H1 (cell line): ENCODE data around the gene DNAH1. TPM values are rescaled to one million over a fixed set of nuclear protein-coding genes. Genes with fewer than 3 reads are reported as not detected.
"Not testable (repeated sequence)": the region's sequence is repeated elsewhere in the genome, so short reads cannot be mapped to it uniquely, and the experiment has no call there.

ENCODE experiments used
- CTCF ChIA-PET: fragments of 300-600 bp; sonication (Branson Sonifier 250); formaldehyde crosslinking; loops from one replicate; lab custom pipeline; 2021; ENCODE audit not compliant: partially characterized antibody; lab: Charles Lee
- POLR2A ChIA-PET: fragments of 300-600 bp; sonication (Branson Sonifier 250); formaldehyde crosslinking; loops from one replicate; lab custom pipeline; 2021; ENCODE audit warnings: inconsistent platforms; ENCODE audit not compliant: partially characterized antibody; lab: Charles Lee
- DNase-seq, 2 experiments: peaks; one replicate each; pipeline versions ENCODE4 v3.0.0 to v3.0.0-alpha.2; 2010 to 2022; ENCODE audit warnings: low spot score in 2 of 2, low read depth in 1 of 2, mixed read lengths in 1 of 2
- FAIRE-seq: peaks from 2 replicates; lab custom pipeline; 2011; peaks lifted over from hg19 to GRCh38; lab: Jason Lieb, UNC
- H2AFZ ChIP-seq: 2 replicates; pipeline ENCODE4 v1.8.1; 2012; ENCODE audit warnings: low read length, inconsistent platforms
- H2AK5ac ChIP-seq: 2 replicates; pipeline ENCODE4 v1.6.1; 2013; ENCODE audit warnings: low read depth, low read length
- H2BK120ac ChIP-seq: replicated peaks from 2 replicates; pipeline ENCODE3; 2013; ENCODE audit warnings: low read depth, low read length, inconsistent platforms
- H2BK12ac ChIP-seq: 2 replicates; pipeline ENCODE4 v1.6.1; 2013; ENCODE audit warnings: low read depth, low read length
- H2BK15ac ChIP-seq: 2 replicates; pipeline ENCODE4 v1.6.1; 2013; ENCODE audit warnings: low read length
- H2BK20ac ChIP-seq: 2 replicates; pipeline ENCODE4 v1.6.1; 2013; ENCODE audit warnings: low read length
- H2BK5ac ChIP-seq: 2 replicates; pipeline ENCODE4 v1.6.1; 2013; ENCODE audit warnings: low read depth, low read length
- H3K14ac ChIP-seq: 2 replicates; pipeline ENCODE4 v1.6.1; 2013; ENCODE audit warnings: inconsistent platforms; ENCODE audit not compliant: insufficient read length
- H3K18ac ChIP-seq: 2 replicates; pipeline ENCODE4 v1.6.1; 2013; ENCODE audit warnings: low read length; ENCODE audit errors: extremely low read depth
- H3K23ac ChIP-seq: 2 replicates; pipeline ENCODE4 v1.6.1; 2013; ENCODE audit warnings: inconsistent platforms; ENCODE audit not compliant: insufficient read length
- H3K23me2 ChIP-seq: 2 replicates; pipeline ENCODE4 v1.6.1; 2013; ENCODE audit warnings: low read depth, low read length
- H3K27ac ChIP-seq: 2 replicates; pipeline ENCODE4 v1.6.1; 2011; ENCODE audit warnings: low read depth, low read length, inconsistent platforms
- H3K27me3 ChIP-seq, 4 experiments: replicated peaks in 1 of 4; 1 replicate in 1 of 4; 2 replicates in 3 of 4; pipeline versions ENCODE4 v1.6.1 to v1.8.1; 2011 to 2013; ENCODE audit warnings: low read length in 3 of 4, mild to moderate bottlenecking in 3 of 4, inconsistent platforms in 2 of 4, mixed read lengths in 2 of 4, moderate library complexity in 1 of 4; ENCODE audit not compliant: control insufficient read depth in 3 of 4, insufficient read depth in 3 of 4; ENCODE audit errors: extremely low read depth in 1 of 4
- H3K36me3 ChIP-seq, 4 experiments: 2 replicates each; pipeline versions ENCODE4 v1.6.1 to v1.8.1; 2011 to 2013; ENCODE audit warnings: mild to moderate bottlenecking in 4 of 4, low read length in 3 of 4, moderate library complexity in 2 of 4, control low read depth in 1 of 4, inconsistent platforms in 1 of 4; ENCODE audit not compliant: insufficient read depth in 4 of 4, control insufficient read depth in 2 of 4
- H3K4ac ChIP-seq: replicated peaks from 2 replicates; pipeline ENCODE3; 2013; ENCODE audit warnings: low read length, low read depth, mixed read lengths, inconsistent platforms; ENCODE audit not compliant: insufficient read length
- H3K4me1 ChIP-seq, 4 experiments: replicated peaks in 1 of 4; 1 replicate in 1 of 4; 2 replicates in 3 of 4; pipeline versions ENCODE4 v1.6.1 to v1.8.1; 2011 to 2013; ENCODE audit warnings: low read length in 3 of 4, inconsistent platforms in 2 of 4, mixed read lengths in 1 of 4; ENCODE audit not compliant: insufficient read depth in 4 of 4, control insufficient read depth in 3 of 4
- H3K4me2 ChIP-seq, 2 experiments: 2 replicates each; pipeline versions ENCODE4 v1.6.1 to v1.8.1; 2011 to 2013; ENCODE audit warnings: low read depth in 2 of 2, low read length in 2 of 2, control low read depth in 1 of 2, inconsistent platforms in 1 of 2, mild to moderate bottlenecking in 1 of 2; ENCODE audit not compliant: insufficient read depth in 1 of 2
- H3K4me3 ChIP-seq, 4 experiments: fragments of 200-600, 300-600 bp in 1 of 4; sonication (generic), shearing (Covaris generic), sonication (Bioruptor Twin) in 1 of 4; 2 replicates each; pipeline versions ENCODE4 v1.5.1 to v1.8.1; 2011 to 2016; ENCODE audit warnings: low read length in 4 of 4, low read depth in 3 of 4, control low read depth in 2 of 4, inconsistent platforms in 2 of 4, mild to moderate bottlenecking in 2 of 4, mixed read lengths in 1 of 4, moderate library complexity in 1 of 4; ENCODE audit not compliant: insufficient read depth in 2 of 4; ENCODE audit errors: extremely low read depth in 1 of 4
- H3K56ac ChIP-seq: replicated peaks from 2 replicates; pipeline ENCODE3; 2013; ENCODE audit warnings: low read depth, mild to moderate bottlenecking, mixed read lengths, low read length, inconsistent platforms; ENCODE audit not compliant: insufficient read length
- H3K79me1 ChIP-seq: 2 replicates; pipeline ENCODE4 v1.6.1; 2013; ENCODE audit warnings: low read depth, low read length, control low read depth
- H3K79me2 ChIP-seq, 2 experiments: 2 replicates each; pipeline versions ENCODE4 v1.6.1 to v1.8.1; 2012 to 2013; ENCODE audit warnings: low read length in 2 of 2, mild to moderate bottlenecking in 2 of 2, inconsistent platforms in 1 of 2; ENCODE audit not compliant: insufficient read depth in 2 of 2, control insufficient read depth in 1 of 2
- H3K9ac ChIP-seq, 4 experiments: replicated peaks in 1 of 4; 1 replicate in 1 of 4; 2 replicates in 3 of 4; pipeline versions ENCODE4 v1.6.1 to v1.8.1; 2011 to 2013; ENCODE audit warnings: low read depth in 3 of 4, low read length in 3 of 4, control low read depth in 2 of 4, mild to moderate bottlenecking in 2 of 4, moderate library complexity in 2 of 4, inconsistent platforms in 1 of 4; ENCODE audit errors: extremely low read depth in 1 of 4
- H3K9me3 ChIP-seq, 2 experiments: 2 replicates each; pipeline versions ENCODE4 v1.6.1 to v1.8.1; 2012 to 2013; ENCODE audit warnings: mild to moderate bottlenecking in 2 of 2, moderate library complexity in 2 of 2, control low read depth in 1 of 2, inconsistent platforms in 1 of 2, low read depth in 1 of 2, low read length in 1 of 2, mixed read lengths in 1 of 2; ENCODE audit not compliant: insufficient read depth in 2 of 2
- H4K20me1 ChIP-seq, 2 experiments: replicated peaks in 1 of 2; 2 replicates each; pipeline versions ENCODE3 to v1.8.1; 2011 to 2013; ENCODE audit warnings: inconsistent platforms in 2 of 2, low read length in 2 of 2, mild to moderate bottlenecking in 1 of 2; ENCODE audit not compliant: insufficient read depth in 2 of 2, control insufficient read depth in 1 of 2
- H4K5ac ChIP-seq: 2 replicates; pipeline ENCODE4 v1.6.1; 2013; ENCODE audit warnings: low read length, low read depth, mixed read lengths, inconsistent platforms; ENCODE audit not compliant: insufficient read length
- H4K8ac ChIP-seq: 2 replicates; pipeline ENCODE4 v1.8.0; 2013; ENCODE audit warnings: mild to moderate bottlenecking, moderate library complexity, low read length, inconsistent platforms; ENCODE audit not compliant: insufficient read depth; ENCODE audit errors: extremely low read depth
- H4K91ac ChIP-seq: replicated peaks from 2 replicates; pipeline ENCODE3; 2013; ENCODE audit warnings: low read length, mixed read lengths, inconsistent platforms; ENCODE audit not compliant: insufficient read length
- WGBS, 2 experiments: shearing (Covaris generic) in 1 of 2; methylation state at CpG; one replicate each; pipeline versions ENCODE4 v1.1.6 to v1.1.7; 2013 to 2015; ENCODE audit warnings: low lambda C conversion rate in 2 of 2, mixed read lengths in 2 of 2, inconsistent platforms in 1 of 2, low coverage in 1 of 2, missing lambda C conversion rate in 1 of 2; ENCODE audit not compliant: insufficient replicate concordance in 2 of 2, insufficient coverage in 1 of 2, insufficient read length in 1 of 2; ENCODE audit errors: extremely low coverage in 1 of 2, missing lambda C conversion rate in 1 of 2; 5-methylcytosine and 5-hydroxymethylcytosine counted together
- polyA plus RNA-seq, 7 experiments: library from polyadenylated mRNA; depleted of rRNA in 3 of 7; stranded (reverse) in 5 of 7; unstranded in 2 of 7; fragments of >200 nt in 5 of 7; fragments of 200-250 nt in 2 of 7; gene quantifications; 1 replicate in 5 of 7; 2 replicates in 1 of 7; 4 replicates in 1 of 7; pipeline versions ENCODE4 v1.2.1 to v1.2.3, GENCODE V29; 2011 to 2013; ENCODE audit warnings: missing spikeins in 2 of 7, mixed read lengths in 2 of 7
- total RNA-seq: library from RNA; stranded (reverse); fragmentation: NEBNext Ultra II Directional; extraction: Animal tissue kit (Norgen Biotek cat#: 25700); gene quantifications from 2 replicates; pipeline ENCODE4 v1.2.1, GENCODE V29; 2021

DNAH1 gene
- total and polyA plus RNA-seq, 2 of the 8 experiments (the other 6 are each of a cell fraction or from before 2014, with no cell fraction given) = 1.0 to 1.5 TPM

DNA sequence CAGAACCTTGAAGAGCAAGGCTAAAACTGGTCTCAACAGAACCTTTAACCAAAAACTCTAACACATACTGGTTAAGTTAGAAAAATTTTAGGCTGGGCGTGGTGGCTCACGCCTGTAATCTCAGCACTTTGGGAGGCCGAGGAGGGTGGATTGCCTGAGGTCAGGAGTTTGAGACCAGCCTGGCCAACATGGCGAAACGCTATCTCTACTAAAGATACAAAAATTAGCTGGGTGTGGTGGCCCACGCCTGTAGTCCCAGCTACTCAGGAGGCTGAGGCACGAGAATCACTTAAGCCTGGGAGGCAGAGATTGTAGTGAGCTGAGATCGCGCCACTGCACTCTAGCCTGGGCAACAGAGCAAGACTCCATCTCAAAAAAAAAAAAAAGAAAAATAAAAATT, 43.9 kb upstream of the DNAH1 start:
- H3K4me3 ChIP-seq, H3K23ac ChIP-seq, H4K5ac ChIP-seq, H3K4me2 ChIP-seq, H2AK5ac ChIP-seq, H3K14ac ChIP-seq, H3K9ac ChIP-seq, H2BK20ac ChIP-seq, H3K27me3 ChIP-seq, H4K8ac ChIP-seq, H2BK5ac ChIP-seq, H3K9me3 ChIP-seq, H2BK120ac ChIP-seq, DNase-seq, H3K18ac ChIP-seq, H3K4me1 ChIP-seq, H3K4ac ChIP-seq, H2BK15ac ChIP-seq, H3K79me1 ChIP-seq, H2BK12ac ChIP-seq, H3K56ac ChIP-seq, FAIRE-seq, H3K27ac ChIP-seq, H3K23me2 ChIP-seq, H4K91ac ChIP-seq, H2AFZ ChIP-seq: not testable (repeated sequence)
- Histone ChIP-seq H3K79me2 (peaks cover 44 to 94% of the 10 kb centered on the region in 2 experiments), H4K20me1 (peaks cover 19 to 24% of the 10 kb centered on the region in 2 experiments), H3K36me3 (peaks cover 11 to 40% (median 23%) of the 10 kb centered on the region in 4 experiments)
- ChIA-PET CTCF (interaction anchor here (0.7 to 2.3 kb wide), 7 partner anchors 11 to 84 kb away, joined by 3 to 9 read pairs (median 3); no protein-coding TSS in a partner anchor), POLR2A (interaction anchor here (1.1 to 2.4 kb wide), 3 partner anchors 16 to 35 kb away, joined by 4 to 9 read pairs (median 4); no protein-coding TSS in a partner anchor)
- 90% methylated on average over 9 of the region's 9 CpGs; no CpG with 5 or more reads in 1 of the 2 experiments for whole genome bisulfite sequencing, 2 experiments
